H4 (cell line): ENCODE measurements around the gene DNAJC9. TPM values are rescaled to one million over a fixed set of nuclear protein-coding genes. Genes with fewer than 3 reads are reported as not detected.
A peak's percentile ranks its signal among the peaks of the same experiment; 100 is the strongest.
"Not testable (repeated sequence)": the region's sequence is repeated elsewhere in the genome, so short reads cannot be mapped to it uniquely, and the experiment has no call there.

Source experiments
- DNase-seq: peaks from one replicate; pipeline ENCODE4 v3.0.0-alpha.2; 2015; ENCODE audit warnings: low spot score
- total RNA-seq: library from RNA; depleted of rRNA; stranded (reverse); fragments of >200 nt; shearing (Covaris generic); gene quantifications from 2 replicates; pipeline ENCODE4 v1.2.3, GENCODE V29; 2014; rRNA removed

DNAJC9 gene
- 73.3 and 80.1 TPM in 2 replicates for total RNA-seq

GRCh38 chr10:73246646-73247508, at the start of gene DNAJC9:
TSS of gene DNAJC9 (minus strand) at chr10:73247255. CDS start at chr10:73247189, 66 bp downstream.
- peak; percentile 92 for DNase-seq

- DNase-seq, result no peak
Observed at GRCh38 chr10:73293461-73293860, 46.4 kb upstream of the DNAJC9 start.

- DNase-seq, result no peak
Observed at GRCh38 chr10:73289958-73290357, 42.9 kb upstream of the DNAJC9 start.

GRCh38 chr10:73287441-73287840, 40.4 kb upstream of the DNAJC9 start:
- no peak for DNase-seq

DNA sequence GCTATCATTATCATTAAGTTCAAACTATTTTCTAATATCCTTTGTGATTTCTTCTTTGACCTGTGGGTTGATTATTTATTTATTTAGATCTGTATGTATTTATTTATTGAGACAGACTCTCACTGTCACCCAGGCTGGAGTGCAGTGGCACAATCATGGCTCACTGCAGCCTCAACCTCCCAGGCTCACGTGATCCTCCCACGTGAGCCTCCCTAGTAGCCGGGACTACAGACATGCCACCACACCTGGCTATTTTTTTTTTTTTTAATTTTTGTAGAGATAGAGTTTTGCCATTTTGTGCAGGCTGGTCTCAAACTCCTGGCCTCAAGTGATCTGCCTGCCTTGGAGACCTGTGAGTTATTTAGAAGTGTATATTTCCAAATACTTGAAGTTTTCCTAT, 34.0 kb upstream of the DNAJC9 start:
- no peak for DNase-seq

GRCh38 chr10:73264423-73264822, 17.4 kb upstream of the DNAJC9 start:
- no peak for DNase-seq

- no peak for DNase-seq
Observed at GRCh38 chr10:73263693-73264347, 16.8 kb upstream of the DNAJC9 start.

- no peak for DNase-seq
Observed at GRCh38 chr10:73262880-73263555, 16.0 kb upstream of the DNAJC9 start.

GRCh38 chr10:73262105-73262730, 15.2 kb upstream of the DNAJC9 start:
- DNase-seq, result peak; percentile 77

DNA sequence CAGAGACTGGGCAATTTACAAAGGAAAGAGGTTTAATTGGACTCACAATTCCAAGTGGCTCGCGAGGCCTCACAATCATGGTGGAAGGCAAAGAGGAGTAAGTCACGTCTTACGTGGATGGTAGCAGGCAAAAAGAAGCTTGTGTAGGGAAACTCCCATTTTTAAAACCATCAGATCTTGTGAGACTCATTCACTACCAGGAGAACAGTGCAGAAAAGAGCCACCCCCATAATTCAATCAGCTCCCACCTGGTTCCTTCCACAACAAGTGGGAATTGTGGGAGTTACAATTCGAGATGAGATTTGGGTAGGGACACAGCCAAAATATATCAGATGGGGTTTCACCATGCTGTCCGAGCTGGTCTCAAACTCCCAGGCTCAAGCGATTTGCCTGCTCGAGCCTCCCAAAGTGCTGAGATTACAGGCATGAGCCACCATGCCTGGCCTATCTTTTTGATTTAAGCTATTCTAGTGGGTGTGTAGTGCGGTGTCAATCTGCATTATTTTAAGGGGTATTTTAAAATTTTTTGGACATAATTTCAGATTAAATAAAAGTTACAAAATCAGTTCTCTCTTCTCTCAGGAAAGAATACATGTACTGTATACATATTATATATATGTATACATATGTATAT, 14.4 kb upstream of the DNAJC9 start:
- DNase-seq, result no peak

DNA sequence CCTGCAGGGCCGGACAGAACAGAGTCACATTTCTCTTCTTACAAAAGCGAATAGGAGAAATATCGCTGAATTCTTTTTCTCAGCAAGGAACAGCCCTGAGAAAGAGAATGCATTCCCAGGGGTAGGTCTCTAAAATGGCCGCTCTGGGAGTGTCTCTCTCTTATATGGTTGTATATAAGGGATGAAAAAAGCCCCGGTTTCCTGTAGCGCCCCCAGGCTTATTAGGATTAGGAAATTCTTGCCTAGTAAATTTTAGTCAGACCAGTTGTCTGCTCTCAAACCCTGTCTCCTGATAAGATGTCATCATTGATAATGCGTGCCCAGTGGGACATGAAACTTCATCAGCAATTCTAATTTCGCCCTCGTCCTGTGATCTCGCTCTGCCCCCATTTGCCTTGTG, 11.6 kb upstream of the DNAJC9 start:
- DNase-seq, result not testable (repeated sequence)

DNA sequence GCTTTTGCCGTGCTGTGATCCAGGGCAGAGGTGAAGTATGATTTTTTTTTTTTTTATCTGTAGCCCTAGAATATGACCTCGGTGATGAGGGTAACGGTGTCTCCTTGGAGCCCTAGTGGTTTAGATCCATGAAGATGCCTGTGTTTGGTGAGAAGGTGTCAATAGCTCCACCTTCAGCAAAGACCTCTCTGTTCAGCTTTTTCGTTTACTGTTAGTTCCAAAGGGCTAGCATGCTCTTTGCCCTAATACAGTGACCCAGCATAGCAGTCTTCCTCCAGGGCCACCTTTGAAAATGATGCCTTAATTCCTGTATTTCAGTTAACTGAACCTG, 6.1 kb upstream of the DNAJC9 start:
- no peak for DNase-seq

GRCh38 chr10:73252445-73253224, 5.6 kb upstream of the DNAJC9 start, which contains the start of gene MRPS16:
TSS of gene MRPS16 (minus strand) at chr10:73252644. CDS start at chr10:73252482, 162 bp downstream.
- peak; percentile 98 for DNase-seq

- DNase-seq, result no peak
Observed at GRCh38 chr10:73251683-73252444, 4.8 kb upstream of the DNAJC9 start.

DNA sequence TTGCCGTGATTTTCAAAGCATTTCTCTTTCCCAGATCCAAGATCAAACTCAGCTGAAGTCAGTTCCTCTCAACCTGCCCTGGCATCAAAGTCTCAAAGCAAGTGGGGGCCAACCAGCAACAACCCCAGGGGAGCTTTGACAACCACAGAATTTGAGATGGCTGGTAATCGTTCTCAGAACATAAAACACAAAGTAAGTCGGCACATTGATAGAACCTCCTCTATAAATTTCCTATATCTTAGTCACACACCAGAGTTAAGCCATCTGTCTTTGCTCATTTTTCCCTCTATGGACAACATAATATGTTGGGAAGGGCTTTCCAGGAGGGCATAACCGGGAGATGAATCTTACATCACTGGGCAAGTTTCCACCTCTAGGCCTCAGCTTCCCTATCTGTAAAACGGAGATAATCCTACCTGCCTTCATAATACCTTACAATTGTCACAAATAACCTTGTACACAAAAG, 1.2 kb upstream of the DNAJC9 start:
- DNase-seq, result no peak

DNA sequence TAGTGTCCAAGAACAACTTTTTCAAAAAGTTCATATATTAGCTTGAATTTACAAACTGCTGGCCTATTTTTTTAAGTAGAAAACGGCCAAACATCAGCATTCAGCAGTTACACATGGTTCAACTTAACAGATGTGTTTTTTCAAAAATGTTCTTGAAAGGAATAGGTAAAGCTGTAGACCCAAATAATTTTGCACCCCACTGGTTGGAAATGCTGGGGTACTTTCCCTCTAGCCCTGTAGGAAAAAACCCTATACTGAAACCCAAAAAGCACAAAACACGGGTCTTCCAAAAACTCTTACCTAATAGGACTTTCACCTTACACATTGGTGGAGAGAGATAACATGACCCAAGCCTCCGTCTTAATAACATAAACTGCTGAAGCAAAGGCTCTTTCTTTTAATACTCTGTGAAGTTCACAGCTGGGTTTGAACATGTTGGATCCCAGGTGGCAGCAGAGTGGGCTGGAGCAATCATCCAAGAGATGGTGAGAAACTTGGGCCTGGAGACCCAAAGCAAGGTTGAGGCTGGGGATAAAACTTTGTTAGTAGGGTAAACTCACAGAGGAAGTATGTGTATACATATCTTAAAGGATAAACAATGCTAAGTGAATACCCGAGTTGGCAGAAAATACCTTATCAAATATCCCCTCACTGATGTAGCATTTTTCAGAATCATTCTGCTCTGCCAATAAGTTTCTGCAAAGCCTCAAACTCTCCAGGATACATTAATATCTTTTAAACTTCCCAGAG, 629 bp upstream of the DNAJC9 start:
- DNase-seq, result no peak

- DNase-seq, result no peak
Observed at GRCh38 chr10:73246322-73246645, 771 bp downstream of the DNAJC9 start.

DNA sequence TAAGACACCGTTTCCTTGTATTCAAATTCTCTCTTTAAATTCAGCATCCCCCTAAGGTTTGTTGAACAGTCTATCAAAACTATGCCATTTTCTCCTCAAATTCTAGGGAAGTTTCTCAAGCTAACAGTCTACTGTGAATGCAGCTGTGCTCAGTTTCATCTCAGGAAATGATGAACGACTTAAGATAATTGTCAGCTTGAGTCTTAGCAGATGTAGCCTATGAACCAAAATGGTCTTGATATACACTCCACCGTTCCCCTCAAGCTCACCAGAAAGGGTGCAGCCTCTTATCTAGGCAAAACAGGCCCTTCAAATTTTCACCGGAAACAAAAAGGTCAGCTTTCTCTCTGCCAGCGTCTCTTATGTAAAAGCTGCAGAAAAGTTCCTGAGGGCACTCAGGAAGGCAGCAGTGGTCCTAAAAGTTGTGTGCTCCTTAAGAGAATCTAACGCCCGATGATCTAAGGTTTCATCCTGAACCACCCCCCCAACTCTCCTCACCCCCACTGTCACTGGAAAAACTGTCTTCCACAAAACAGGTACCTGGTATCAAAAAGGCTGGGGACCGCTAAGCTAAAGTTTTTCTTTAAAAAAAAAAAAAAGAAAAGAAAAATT, 2.1 kb downstream of the DNAJC9 start:
- DNase-seq, result no peak

DNA sequence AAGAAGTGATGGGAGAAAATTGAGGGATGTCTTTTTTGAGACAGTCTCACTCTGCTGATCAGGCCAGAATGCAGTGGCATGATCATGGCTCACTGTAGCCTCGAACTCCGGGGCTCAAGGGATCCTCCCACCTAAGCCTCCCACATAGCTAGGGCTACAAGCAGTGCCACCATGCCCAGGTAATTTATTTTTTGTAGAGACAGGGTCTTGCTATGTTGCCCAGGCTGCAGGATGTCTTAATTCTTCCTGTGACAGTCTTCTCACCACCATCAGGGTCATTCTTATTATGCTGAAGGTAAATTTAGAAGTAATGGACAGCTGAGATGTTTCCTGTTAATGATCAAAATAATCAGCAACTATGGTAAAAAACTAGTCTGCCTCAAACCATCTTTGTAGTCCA, 7.1 kb downstream of the DNAJC9 start:
- no peak for DNase-seq
